GM23248 (cell line): ENCODE data around the gene MYZAP.

Source experiments
- EZH2 ChIP-seq: fragments of 200-600 bp; sonication (generic); IDR thresholded peaks from 2 replicates; pipeline ENCODE4 v1.6.1; 2018; ENCODE audit warnings: antibody characterized with exemption, mild to moderate bottlenecking; ENCODE audit not compliant: insufficient read depth, poor library complexity, severe bottlenecking
- EZH2phosphoT487 ChIP-seq: fragments of 200-600 bp; sonication (generic); IDR thresholded peaks from 2 replicates; pipeline ENCODE4 v1.6.1; 2018; ENCODE audit warnings: antibody characterized with exemption, moderate library complexity, mild to moderate bottlenecking, low read depth; ENCODE audit not compliant: insufficient read depth

DNA sequence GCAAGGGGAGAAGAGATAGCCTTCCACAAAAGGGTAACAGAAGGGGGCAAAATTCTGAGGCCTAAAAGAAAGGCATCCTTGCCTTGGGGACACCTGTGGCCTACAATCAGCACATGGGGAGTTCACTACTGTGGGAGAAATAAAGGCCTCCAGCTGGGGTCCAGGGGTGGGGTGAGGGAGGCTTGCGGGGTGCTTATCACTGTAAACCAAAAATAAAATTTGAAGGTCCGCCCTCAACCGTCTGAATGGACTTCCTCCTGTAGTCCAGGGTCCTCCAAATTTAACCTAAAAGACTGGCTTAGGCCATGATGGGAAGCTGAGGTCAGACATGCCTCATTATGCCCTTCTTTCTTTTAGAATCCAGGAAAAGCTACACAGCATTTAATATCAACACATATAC is 112.7 kb downstream of the MYZAP start:
- TF ChIP-seq EZH2: no peak
- no peak for TF ChIP-seq EZH2phosphoT487
